ENCODE data around the gene CEP72. TPM values are rescaled to one million over a fixed set of nuclear protein-coding genes. Genes with fewer than 3 reads are reported as not detected.
"Not testable (repeated sequence)": the region's sequence is repeated elsewhere in the genome, so short reads cannot be mapped to it uniquely, and the experiment has no call there.

CEP72 gene
- total RNA-seq, 2 donors from 2014 or later, result 35.6 to 36.5 TPM

DNA sequence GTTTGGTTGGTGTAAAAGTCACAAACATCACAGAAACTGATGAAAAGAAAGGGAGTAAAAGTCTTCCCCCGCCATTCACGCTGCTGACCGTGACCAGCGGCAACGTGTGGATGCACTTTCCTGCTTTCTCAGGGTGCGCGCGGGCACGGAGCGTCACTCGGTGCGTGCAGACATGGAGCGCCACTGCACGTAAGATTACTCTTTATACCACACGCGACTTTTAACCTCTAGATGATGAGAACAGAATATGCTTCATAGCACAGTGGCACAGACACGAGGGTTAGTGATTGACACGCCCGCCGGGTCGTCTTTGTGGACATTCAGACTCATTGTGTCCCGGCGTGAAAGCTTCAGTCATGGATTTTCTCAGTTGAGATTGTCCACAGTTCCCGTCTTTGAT is 15.7 kb downstream of the CEP72 start:
- WGBS, 2 experiments (ENCODE audit: insufficient coverage in 1 of 2, insufficient read length in 1 of 2), result 97% methylated on average over 24 of the region's 24 CpGs
- Histone ChIP-seq H3K4me3 (ENCODE audit: low read length) (no peak overlapping the region), H3K27ac (ENCODE audit: low read depth, low read length) (no peak overlapping the region), H3K9me3 (ENCODE audit: control insufficient read depth, low read length) (no peaks in the 10 kb centered on the region), H3K9ac (ENCODE audit: extremely low read depth, low read length, poor library complexity, severe bottlenecking) (no peak overlapping the region), H3K36me3 (ENCODE audit: control insufficient read depth, insufficient read depth, low read length) (peaks cover 25% of the 10 kb centered on the region), H3K4me1 (ENCODE audit: control insufficient read depth, insufficient read depth, low read length) (no peaks in the 10 kb centered on the region), H3K27me3 (ENCODE audit: control insufficient read depth, insufficient read depth, low read length, poor library complexity, severe bottlenecking) (no peaks in the 10 kb centered on the region)
- Mint-ChIP-seq H3K36me3 (ENCODE audit: low read depth) (peaks cover 34% of the 10 kb centered on the region), H3K9me3 (no peaks in the 10 kb centered on the region), H3K27ac (no peak overlapping the region), H3K4me1 (no peaks in the 10 kb centered on the region), H3K4me3 (no peak overlapping the region), H3K27me3 (ENCODE audit: insufficient read depth) (no peaks in the 10 kb centered on the region)
- DNase-seq, result no peak
- TF ChIP-seq, protein P1, sequence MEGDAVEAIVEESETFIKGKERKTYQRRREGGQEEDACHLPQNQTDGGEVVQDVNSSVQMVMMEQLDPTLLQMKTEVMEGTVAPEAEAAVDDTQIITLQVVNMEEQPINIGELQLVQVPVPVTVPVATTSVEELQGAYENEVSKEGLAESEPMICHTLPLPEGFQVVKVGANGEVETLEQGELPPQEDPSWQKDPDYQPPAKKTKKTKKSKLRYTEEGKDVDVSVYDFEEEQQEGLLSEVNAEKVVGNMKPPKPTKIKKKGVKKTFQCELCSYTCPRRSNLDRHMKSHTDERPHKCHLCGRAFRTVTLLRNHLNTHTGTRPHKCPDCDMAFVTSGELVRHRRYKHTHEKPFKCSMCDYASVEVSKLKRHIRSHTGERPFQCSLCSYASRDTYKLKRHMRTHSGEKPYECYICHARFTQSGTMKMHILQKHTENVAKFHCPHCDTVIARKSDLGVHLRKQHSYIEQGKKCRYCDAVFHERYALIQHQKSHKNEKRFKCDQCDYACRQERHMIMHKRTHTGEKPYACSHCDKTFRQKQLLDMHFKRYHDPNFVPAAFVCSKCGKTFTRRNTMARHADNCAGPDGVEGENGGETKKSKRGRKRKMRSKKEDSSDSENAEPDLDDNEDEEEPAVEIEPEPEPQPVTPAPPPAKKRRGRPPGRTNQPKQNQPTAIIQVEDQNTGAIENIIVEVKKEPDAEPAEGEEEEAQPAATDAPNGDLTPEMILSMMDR (conservative IDR thresholded peaks at IDR 0.05), result no peak

DNA sequence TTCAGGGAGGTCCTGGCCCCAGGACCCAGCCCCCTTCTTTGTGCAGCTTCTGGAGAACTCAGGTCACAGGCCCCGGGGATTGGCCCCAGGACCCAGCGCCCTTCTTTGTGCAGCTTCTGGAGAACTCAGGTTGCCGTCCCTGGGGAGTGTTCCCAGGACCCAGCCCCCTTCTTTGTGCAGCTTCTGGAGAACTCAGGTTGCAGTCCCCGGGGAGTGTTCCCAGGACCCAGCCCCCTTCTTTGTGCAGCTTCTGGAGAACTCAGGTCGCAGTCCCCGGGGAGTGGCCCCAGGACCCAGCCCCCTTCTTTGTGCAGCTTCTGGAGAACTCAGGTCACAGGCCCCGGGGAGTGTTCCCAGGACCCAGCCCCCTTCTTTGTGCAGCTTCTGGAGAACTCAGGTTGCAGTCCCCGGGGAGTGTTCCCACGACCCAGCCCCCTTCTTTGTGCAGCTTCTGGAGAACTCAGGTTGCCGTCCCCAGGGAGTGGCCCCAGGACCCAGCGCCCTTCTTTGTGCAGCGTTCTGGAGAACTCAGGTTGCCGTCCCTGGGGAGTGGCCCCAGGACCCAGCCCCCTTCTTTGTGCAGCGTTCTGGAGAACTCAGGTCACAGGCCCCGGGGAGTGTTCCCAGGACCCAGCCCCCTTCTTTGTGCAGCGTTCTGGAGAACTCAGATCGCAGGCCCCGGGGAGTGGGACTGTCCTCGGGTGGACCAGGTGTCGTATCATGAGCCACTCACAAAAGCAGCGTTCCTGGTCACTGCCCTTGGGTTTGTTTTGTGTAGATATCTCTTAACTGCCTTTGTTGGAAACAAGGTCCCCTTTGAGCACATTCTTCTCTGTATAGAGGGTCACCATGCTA is 16.4 kb downstream of the CEP72 start:
- H3K4me3 ChIP-seq (ENCODE audit: low read length); H3K9ac ChIP-seq (ENCODE audit: extremely low read depth, low read length, poor library complexity, severe bottlenecking); H3K4me1 Mint-ChIP-seq; H3K27ac Mint-ChIP-seq; H3K4me1 ChIP-seq (ENCODE audit: control insufficient read depth, insufficient read depth, low read length); H3K27me3 Mint-ChIP-seq (ENCODE audit: insufficient read depth); DNase-seq; H3K27me3 ChIP-seq (ENCODE audit: control insufficient read depth, insufficient read depth, low read length, poor library complexity, severe bottlenecking); H3K9me3 ChIP-seq (ENCODE audit: control insufficient read depth, low read length); H3K9me3 Mint-ChIP-seq; H3K4me3 Mint-ChIP-seq: not testable (repeated sequence)
- H3K27ac ChIP-seq (ENCODE audit: low read depth, low read length), result peak overlapping the region; percentile 44
- 85 to 91% methylated on average over 17 to 21 of the region's 21 CpGs for WGBS, 2 experiments (ENCODE audit: insufficient coverage in 1 of 2, insufficient read length in 1 of 2)
- H3K36me3 ChIP-seq (ENCODE audit: control insufficient read depth, insufficient read depth, low read length), result peaks cover 25% of the 10 kb centered on the region
- peaks cover 32% of the 10 kb centered on the region for H3K36me3 Mint-ChIP-seq (ENCODE audit: low read depth)

DNA sequence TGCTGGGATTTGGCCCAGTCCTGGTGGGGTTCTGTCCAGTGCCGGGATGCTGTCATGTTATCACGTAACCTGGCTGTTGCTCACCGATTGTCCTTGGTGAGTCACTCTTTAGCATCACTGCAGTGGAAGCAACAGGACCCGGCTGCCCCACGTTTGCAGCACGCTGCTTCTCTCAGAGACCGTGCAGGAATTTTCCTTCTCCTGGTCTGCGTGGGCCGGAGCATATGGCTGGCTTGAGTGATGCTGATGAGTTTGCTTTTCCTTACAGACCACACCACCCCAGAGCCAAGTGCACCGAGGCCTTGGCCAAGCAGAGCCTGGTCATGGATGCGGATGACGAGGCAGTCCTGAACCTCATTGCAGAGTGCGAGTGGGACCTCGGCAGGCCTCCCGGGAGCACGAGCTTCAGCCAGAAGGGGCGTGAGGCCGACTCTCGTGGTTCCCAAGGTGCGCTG is 21.4 kb downstream of the CEP72 start:
- Histone ChIP-seq H3K9me3 (ENCODE audit: control insufficient read depth, low read length) (no peaks in the 10 kb centered on the region), H3K4me3 (ENCODE audit: low read length) (no peak overlapping the region), H3K4me1 (ENCODE audit: control insufficient read depth, insufficient read depth, low read length) (no peaks in the 10 kb centered on the region), H3K27me3 (ENCODE audit: control insufficient read depth, insufficient read depth, low read length, poor library complexity, severe bottlenecking) (no peaks in the 10 kb centered on the region), H3K9ac (ENCODE audit: extremely low read depth, low read length, poor library complexity, severe bottlenecking) (no peak overlapping the region), H3K36me3 (ENCODE audit: control insufficient read depth, insufficient read depth, low read length) (peaks cover 35% of the 10 kb centered on the region), H3K27ac (ENCODE audit: low read depth, low read length) (peak overlapping the region; percentile 8)
- Mint-ChIP-seq H3K27ac (peak overlapping the region; percentile 7), H3K4me3 (no peak overlapping the region), H3K4me1 (no peaks in the 10 kb centered on the region), H3K27me3 (ENCODE audit: insufficient read depth) (no peaks in the 10 kb centered on the region), H3K9me3 (no peaks in the 10 kb centered on the region), H3K36me3 (ENCODE audit: low read depth) (peaks cover 42% of the 10 kb centered on the region)
- DNase-seq, result no peak
- WGBS, 2 experiments (ENCODE audit: insufficient coverage in 1 of 2, insufficient read length in 1 of 2), result 87 to 94% methylated on average over 17 to 20 of the region's 20 CpGs
- TF ChIP-seq, protein P1 (conservative IDR thresholded peaks at IDR 0.05), result no peak

All from endodermal cell (in vitro differentiated cells).